ENCODE results near the gene ABCA7.

The ABCA7 gene

DNA sequence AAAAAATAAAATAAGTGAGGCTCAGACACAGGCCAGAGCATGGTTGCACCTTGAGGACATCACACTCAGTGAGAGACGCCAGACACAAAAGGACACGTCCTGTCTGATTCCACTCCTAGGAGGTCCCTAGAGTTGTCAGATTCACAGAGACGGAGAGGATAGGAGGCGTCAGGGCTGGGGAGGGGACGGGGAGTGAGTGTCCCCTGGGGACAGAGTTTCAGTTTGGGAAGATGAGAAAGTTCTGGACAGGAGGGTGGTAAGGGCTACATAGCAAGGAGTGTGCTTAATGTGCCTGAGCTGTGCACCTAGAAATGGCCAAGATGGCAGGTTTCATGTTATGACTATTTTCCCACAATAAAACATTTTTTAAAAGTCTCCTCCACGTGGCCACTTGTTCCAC, 41.8 kb upstream of the ABCA7 start:
- DNase-seq = no peak
- Mint-ChIP-seq H3K36me3 (ENCODE audit: low read depth) (peaks cover 13% of the 10 kb centered on the region), H3K4me1 (ENCODE audit: low read depth) (peaks cover 14% of the 10 kb centered on the region), H3K27me3 (peaks cover 37% of the 10 kb centered on the region), H3K9me3 (no peaks in the 10 kb centered on the region), H3K4me3 (no peak overlapping the region), H3K27ac (no peak overlapping the region)

DNA sequence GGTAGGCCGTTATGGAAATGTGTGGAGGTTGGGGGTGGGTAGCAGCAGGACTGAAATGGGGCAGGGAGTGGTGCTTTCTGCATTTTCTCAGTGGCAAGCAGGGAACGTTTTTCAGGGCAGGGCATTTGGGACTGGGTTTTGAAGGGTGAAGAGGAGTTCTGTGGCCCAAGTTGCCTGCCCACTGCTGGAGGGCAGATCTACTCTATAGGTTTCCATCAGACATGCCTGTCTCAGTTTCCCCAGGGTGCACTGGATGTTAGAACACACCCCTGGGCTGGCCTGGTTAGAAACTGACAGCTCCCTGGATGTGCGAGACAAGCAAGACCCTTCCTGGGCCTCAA, 40.6 kb upstream of the ABCA7 start:
- H3K4me3 Mint-ChIP-seq = no peak overlapping the region
- no peak for DNase-seq
- peaks cover 3% of the 10 kb centered on the region for H3K36me3 Mint-ChIP-seq (ENCODE audit: low read depth)
- peaks cover 14% of the 10 kb centered on the region for H3K4me1 Mint-ChIP-seq (ENCODE audit: low read depth)
- peak overlapping the region; percentile 42 for H3K27ac Mint-ChIP-seq
- no peaks in the 10 kb centered on the region for H3K9me3 Mint-ChIP-seq
- H3K27me3 Mint-ChIP-seq = peaks cover 37% of the 10 kb centered on the region

DNA sequence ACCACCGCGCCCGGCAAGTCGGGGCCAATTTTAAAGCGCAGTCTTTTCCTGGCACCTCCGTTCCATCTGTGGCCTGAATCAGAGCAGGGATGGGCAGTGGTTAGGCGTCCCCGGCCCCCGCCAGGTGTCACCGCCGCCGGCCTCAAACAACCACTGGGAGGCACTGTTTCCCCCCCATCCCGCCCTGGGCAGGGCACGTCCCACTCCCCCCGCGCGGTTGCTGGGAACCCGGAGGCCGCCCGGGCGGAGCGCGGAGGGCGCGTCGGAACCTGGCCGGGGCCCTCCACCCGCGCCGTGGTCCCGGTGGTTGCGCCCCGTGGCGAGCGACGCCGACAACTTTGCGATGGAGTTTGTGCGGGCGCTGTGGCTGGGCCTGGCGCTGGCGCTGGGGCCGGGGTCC, 39.8 kb upstream of the ABCA7 start, which contains the start of gene GRIN3B:
Gene GRIN3B (plus strand): TSS at position 325 of the 400 bp plus-strand sequence. CDS start 19 bp downstream, at position 344.
- peak within 1 kb of the TSS; percentile 42 for H3K27ac Mint-ChIP-seq
- H3K9me3 Mint-ChIP-seq = no peaks in the 10 kb centered on the region
- H3K27me3 Mint-ChIP-seq = peaks cover 37% of the 10 kb centered on the region
- H3K4me3 Mint-ChIP-seq = peak within 1 kb of the TSS; percentile 41
- DNase-seq = peak; percentile 78
- H3K36me3 Mint-ChIP-seq (ENCODE audit: low read depth) = no peaks in the 10 kb centered on the region
- H3K4me1 Mint-ChIP-seq (ENCODE audit: low read depth) = peaks cover 14% of the 10 kb centered on the region

DNA sequence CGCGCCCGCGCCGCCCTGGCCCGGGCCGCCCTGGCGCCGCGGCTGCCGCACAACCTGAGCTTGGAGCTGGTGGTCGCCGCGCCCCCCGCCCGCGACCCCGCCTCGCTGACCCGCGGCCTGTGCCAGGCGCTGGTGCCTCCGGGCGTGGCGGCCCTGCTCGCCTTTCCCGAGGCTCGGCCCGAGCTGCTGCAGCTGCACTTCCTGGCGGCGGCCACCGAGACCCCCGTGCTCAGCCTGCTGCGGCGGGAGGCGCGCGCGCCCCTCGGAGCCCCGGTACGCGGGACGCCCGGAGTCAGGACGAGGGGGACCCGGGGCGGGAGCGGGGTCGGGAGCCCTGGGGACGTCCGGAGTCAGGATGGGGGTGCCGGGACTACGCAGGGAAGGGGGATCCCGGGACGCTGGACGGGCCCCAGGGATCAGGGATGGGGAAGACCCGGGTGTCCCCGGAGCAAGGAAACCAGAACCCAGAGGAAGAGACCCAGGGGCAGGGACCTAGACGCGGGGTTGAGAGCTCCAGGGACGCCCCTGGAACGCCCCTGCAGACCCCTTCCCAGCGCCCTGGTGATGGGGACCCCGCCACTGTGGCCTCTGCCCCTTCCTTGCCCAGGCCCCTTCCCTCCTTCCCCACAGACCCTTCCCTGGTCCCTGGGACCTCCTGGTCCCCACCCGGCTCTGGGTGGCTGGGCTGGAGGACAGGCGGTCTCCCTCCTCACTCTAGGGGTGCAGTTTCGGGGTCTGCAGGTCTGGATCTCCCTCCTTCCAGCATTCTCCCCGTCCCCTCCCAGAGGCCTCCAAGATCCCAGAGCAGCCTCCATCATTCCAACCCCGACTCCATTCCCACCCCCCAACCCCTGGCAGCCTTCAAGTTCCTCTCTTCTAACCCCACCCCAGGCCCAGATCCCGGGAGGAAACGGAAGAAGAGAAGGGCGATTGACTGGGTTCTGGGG, 39.0 kb upstream of the ABCA7 start:
- Mint-ChIP-seq H3K27ac (peak overlapping the region; percentile 22), H3K27me3 (peaks cover 37% of the 10 kb centered on the region), H3K4me3 (peak overlapping the region; percentile 41), H3K4me1 (ENCODE audit: low read depth) (peaks cover 10% of the 10 kb centered on the region), H3K36me3 (ENCODE audit: low read depth) (no peaks in the 10 kb centered on the region), H3K9me3 (no peaks in the 10 kb centered on the region)
- no peak for DNase-seq

DNA sequence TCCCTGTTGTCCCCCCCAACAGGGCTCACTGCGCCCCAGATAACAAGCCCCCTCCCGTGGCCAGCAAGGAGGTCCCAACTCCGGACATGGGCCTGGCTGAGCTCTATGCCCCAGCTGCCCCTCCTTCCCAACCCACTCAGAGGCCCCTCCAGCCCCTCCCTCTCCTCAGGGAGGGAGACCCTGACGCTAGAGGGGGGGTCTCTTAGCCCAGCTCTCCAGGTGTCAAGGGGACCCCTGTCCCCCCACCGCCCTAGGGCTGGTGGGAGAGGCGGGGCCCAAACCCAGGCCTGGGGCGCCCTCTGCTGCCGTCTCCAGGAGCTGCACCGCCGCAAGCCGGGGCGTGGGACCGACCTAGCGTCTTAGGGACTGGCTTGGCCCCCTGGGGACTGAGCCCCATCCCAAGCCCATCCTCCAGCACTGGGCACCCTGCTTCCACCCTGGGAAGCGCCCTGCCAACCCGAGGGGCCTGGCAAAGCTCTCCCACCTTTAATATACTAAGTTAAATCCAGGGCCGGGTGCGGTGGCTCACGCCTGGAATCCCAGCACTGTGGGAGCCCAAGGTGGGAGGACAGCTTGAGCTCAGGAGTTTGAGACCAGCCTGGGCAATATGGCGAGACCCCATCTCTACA, 38.3 kb upstream of the ABCA7 start:
- Mint-ChIP-seq H3K9me3 (no peaks in the 10 kb centered on the region), H3K36me3 (ENCODE audit: low read depth) (peaks cover 2% of the 10 kb centered on the region), H3K27ac (no peak overlapping the region), H3K4me1 (ENCODE audit: low read depth) (peaks cover 5% of the 10 kb centered on the region), H3K4me3 (no peak overlapping the region), H3K27me3 (peaks cover 34% of the 10 kb centered on the region)
- DNase-seq = peak; percentile 85

DNA sequence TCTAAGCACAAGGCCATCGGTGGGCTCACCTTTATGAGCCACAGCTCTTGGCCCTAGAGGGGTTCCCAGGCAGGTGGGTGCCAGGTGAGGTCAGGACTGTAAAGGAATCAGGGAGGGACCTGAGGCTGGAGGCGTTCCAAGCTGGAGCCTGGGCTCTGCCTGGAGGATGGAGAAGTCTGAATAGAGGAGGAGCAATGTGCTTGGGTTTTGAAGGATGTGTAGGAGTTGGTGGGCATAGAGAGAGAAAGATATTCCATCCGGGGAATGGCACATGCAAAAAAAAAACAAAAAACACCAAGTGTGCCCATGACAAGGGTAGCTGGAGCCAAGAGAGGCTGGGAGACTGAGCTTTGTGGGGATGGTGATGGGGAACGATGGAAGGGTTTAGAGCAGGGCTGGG, 37.3 kb upstream of the ABCA7 start:
- H3K4me1 Mint-ChIP-seq (ENCODE audit: low read depth) = peaks cover 4% of the 10 kb centered on the region
- H3K9me3 Mint-ChIP-seq = no peaks in the 10 kb centered on the region
- peaks cover 32% of the 10 kb centered on the region for H3K27me3 Mint-ChIP-seq
- H3K36me3 Mint-ChIP-seq (ENCODE audit: low read depth) = peaks cover 7% of the 10 kb centered on the region
- H3K4me3 Mint-ChIP-seq = no peak overlapping the region
- H3K27ac Mint-ChIP-seq = peak overlapping the region; percentile 58
- DNase-seq = no peak

DNA sequence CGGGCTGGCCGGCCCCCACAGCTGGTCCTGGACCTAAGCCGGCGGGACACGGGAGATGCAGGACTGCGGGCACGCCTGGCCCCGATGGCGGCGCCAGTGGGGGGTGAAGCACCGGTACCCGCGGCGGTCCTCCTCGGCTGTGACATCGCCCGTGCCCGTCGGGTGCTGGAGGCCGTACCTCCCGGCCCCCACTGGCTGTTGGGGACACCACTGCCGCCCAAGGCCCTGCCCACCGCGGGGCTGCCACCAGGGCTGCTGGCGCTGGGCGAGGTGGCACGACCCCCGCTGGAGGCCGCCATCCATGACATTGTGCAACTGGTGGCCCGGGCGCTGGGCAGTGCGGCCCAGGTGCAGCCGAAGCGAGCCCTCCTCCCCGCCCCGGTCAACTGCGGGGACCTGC, 36.6 kb upstream of the ABCA7 start:
- no peak for DNase-seq
- Mint-ChIP-seq H3K9me3 (no peaks in the 10 kb centered on the region), H3K27ac (no peak overlapping the region), H3K36me3 (ENCODE audit: low read depth) (peaks cover 8% of the 10 kb centered on the region), H3K4me1 (ENCODE audit: low read depth) (peaks cover 4% of the 10 kb centered on the region), H3K4me3 (no peak overlapping the region), H3K27me3 (peaks cover 25% of the 10 kb centered on the region)

DNA sequence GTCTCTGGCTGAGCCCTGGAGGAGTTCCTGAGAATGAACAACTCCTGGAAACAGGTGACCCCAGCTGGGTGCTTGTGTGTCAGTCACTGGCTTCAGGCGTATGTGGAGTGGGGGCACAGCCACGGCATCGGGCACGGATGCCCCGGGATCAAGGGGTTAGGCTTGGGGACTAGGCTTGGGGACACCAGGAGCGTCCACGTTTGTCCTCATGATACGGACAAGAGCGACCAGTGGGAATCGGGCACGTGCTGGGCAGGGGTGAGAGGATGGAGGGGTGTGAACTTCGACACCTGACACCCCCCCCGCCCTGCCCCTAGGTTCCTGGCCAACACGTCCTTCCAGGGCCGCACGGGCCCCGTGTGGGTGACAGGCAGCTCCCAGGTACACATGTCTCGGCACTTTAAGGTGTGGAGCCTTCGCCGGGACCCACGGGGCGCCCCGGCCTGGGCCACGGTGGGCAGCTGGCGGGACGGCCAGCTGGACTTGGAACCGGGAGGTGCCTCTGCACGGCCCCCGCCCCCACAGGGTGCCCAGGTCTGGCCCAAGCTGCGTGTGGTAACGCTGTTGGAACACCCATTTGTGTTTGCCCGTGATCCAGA, 35.6 kb upstream of the ABCA7 start:
- peaks cover 4% of the 10 kb centered on the region for H3K4me1 Mint-ChIP-seq (ENCODE audit: low read depth)
- H3K4me3 Mint-ChIP-seq = no peak overlapping the region
- H3K27me3 Mint-ChIP-seq = peaks cover 18% of the 10 kb centered on the region
- DNase-seq = no peak
- peaks cover 10% of the 10 kb centered on the region for H3K36me3 Mint-ChIP-seq (ENCODE audit: low read depth)
- H3K9me3 Mint-ChIP-seq = no peaks in the 10 kb centered on the region
- H3K27ac Mint-ChIP-seq = no peak overlapping the region

DNA sequence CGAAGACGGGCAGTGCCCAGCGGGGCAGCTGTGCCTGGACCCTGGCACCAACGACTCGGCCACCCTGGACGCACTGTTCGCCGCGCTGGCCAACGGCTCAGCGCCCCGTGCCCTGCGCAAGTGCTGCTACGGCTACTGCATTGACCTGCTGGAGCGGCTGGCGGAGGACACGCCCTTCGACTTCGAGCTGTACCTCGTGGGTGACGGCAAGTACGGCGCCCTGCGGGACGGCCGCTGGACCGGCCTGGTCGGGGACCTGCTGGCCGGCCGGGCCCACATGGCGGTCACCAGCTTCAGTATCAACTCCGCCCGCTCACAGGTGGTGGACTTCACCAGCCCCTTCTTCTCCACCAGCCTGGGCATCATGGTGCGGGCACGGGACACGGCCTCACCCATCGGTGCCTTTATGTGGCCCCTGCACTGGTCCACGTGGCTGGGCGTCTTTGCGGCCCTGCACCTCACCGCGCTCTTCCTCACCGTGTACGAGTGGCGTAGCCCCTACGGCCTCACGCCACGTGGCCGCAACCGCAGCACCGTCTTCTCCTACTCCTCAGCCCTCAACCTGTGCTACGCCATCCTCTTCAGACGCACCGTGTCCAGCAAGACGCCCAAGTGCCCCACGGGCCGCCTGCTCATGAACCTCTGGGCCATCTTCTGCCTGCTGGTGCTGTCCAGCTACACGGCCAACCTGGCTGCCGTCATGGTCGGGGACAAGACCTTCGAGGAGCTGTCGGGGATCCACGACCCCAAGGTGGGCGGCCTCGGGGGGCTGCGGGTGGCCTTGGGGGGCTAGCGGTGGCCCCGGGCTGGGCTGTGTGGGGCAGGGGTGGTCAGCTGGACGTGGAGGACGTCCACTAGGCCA, 34.9 kb upstream of the ABCA7 start:
- H3K27ac Mint-ChIP-seq = peak overlapping the region; percentile 61
- H3K4me3 Mint-ChIP-seq = no peak overlapping the region
- H3K9me3 Mint-ChIP-seq = no peaks in the 10 kb centered on the region
- no peak for DNase-seq
- H3K27me3 Mint-ChIP-seq = peaks cover 12% of the 10 kb centered on the region
- H3K36me3 Mint-ChIP-seq (ENCODE audit: low read depth) = peaks cover 15% of the 10 kb centered on the region
- H3K4me1 Mint-ChIP-seq (ENCODE audit: low read depth) = peaks cover 4% of the 10 kb centered on the region

DNA sequence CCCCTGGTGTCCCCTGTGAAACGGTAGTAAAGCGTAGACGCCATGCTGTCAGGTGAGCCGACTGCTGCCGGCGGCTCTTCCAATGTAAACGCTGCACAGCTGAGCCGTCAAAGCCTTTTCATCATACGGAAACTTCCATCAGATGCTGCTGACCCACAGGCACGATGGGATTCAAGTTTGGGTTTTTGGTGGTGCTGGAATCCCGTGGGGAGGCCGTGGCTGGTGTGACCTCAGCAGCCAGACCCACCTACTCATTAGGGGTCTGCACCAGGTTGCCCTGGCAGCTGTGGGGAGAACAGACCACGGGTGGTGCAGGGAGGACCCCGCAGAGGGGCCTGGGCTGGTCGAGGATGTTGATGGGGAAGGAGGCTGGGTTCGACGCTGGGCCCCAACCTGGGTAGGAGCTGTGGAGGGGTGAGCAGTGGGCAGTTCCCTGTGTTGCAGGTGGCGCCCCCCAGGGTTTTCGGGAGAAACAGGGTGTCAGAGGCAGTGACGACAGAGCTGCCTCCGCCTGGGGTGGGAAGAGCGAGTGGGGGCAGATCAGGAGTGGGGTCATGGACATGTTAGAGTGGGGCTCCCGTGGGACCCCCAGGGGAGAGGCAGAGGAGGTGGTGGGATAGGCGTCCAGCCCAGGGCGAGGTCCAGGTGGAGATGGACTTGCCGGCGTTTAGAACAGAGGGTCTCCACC, 33.1 kb upstream of the ABCA7 start:
- peak overlapping the region; percentile 26 for H3K27ac Mint-ChIP-seq
- no peak overlapping the region for H3K4me3 Mint-ChIP-seq
- H3K27me3 Mint-ChIP-seq = peaks cover 5% of the 10 kb centered on the region
- DNase-seq = no peak
- peaks cover 22% of the 10 kb centered on the region for H3K36me3 Mint-ChIP-seq (ENCODE audit: low read depth)
- no peaks in the 10 kb centered on the region for H3K9me3 Mint-ChIP-seq
- H3K4me1 Mint-ChIP-seq (ENCODE audit: low read depth) = no peaks in the 10 kb centered on the region

DNA sequence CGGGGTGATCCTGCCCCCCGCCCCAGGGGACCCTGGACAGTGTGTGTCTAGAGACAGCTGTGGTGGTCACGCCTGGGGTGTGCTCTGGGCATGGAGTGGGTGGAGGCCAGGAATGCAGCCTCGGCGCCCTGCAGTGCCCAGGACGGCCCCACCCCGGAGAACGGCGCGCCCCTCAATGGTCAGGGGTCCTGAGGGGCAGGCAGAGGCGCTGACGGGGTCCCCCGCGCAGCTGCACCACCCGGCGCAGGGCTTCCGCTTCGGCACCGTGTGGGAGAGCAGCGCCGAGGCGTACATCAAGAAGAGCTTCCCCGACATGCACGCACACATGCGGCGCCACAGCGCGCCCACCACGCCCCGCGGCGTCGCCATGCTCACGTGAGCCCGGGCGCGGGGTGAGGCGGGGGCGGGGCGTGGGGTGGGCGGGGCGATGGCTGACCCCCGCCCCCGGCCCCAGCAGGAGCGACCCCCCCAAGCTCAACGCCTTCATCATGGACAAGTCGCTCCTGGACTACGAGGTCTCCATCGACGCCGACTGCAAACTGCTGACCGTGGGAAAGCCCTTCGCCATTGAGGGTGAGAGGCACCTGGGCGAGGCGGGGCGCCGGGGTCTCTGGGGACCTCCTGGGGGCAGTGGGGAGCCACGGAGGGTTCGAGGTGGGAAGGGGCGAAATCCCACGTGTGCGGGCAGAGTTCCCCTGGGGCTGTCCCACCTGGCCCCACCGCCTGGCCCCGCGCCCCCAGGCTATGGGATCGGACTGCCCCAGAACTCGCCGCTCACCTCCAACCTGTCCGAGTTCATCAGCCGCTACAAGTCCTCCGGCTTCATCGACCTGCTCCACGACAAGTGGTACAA, 32.3 kb upstream of the ABCA7 start:
- H3K36me3 Mint-ChIP-seq (ENCODE audit: low read depth) = peaks cover 24% of the 10 kb centered on the region
- H3K9me3 Mint-ChIP-seq = no peaks in the 10 kb centered on the region
- H3K27ac Mint-ChIP-seq = no peak overlapping the region
- H3K4me1 Mint-ChIP-seq (ENCODE audit: low read depth) = no peaks in the 10 kb centered on the region
- DNase-seq = no peak
- H3K27me3 Mint-ChIP-seq = peaks cover 2% of the 10 kb centered on the region
- no peak overlapping the region for H3K4me3 Mint-ChIP-seq

DNA sequence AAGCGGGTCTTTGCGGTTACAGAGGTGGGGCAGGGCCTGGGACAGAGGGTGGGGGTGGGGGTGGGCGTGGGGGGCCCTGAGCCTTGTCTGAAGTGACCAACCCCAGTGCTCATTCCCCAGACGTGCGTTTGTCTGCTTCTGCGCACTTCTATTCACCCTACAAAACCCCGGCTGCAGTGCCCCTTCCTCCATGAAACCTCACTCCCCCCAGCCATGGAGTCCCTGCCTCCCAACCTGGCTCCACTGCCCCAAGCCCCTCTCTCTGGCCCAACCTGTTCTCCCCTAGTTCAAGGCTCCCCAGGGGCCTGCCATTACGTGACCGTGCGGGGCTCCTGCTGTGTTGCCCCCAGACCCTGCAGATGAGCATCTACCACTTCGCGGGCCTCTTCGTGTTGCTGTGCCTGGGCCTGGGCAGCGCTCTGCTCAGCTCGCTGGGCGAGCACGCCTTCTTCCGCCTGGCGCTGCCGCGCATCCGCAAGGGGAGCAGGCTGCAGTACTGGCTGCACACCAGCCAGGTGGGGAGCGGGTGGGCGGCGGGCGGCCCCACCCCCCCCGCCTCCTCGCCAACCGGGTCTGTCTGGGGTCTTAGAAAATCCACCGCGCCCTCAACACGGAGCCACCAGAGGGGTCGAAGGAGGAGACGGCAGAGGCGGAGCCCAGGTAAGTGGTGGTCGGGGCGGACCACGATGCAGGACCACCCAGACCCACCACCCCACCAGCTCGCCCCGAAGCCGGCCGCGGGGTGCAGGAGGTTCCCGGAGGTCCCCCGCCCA, 31.5 kb upstream of the ABCA7 start:
- Mint-ChIP-seq H3K4me3 (no peak overlapping the region), H3K27me3 (no peaks in the 10 kb centered on the region), H3K36me3 (ENCODE audit: low read depth) (peaks cover 30% of the 10 kb centered on the region), H3K9me3 (no peaks in the 10 kb centered on the region), H3K4me1 (ENCODE audit: low read depth) (no peaks in the 10 kb centered on the region), H3K27ac (no peak overlapping the region)
- DNase-seq = no peak

Measured in activated T-cell treated with anti-CD3 and anti-CD28 coated beads, Interleukin-2, amount 50 U/mL, for 24 hours (primary cell).